ENCODE results near the gene APOL3.
"Not testable (repeated sequence)": the region's sequence is repeated elsewhere in the genome, so short reads cannot be mapped to it uniquely, and the experiment has no call there.

The APOL3 gene

GRCh38 chr22:36123673-36124630, 36.6 kb downstream of the APOL3 start:
- Histone ChIP-seq H3K9me3 (ENCODE audit: control insufficient read depth, low read length) (no peaks in the 10 kb centered on the region), H3K4me3 (ENCODE audit: insufficient read depth, low read depth, low read length, poor library complexity, severe bottlenecking) (no peak overlapping the region), H3K27me3 (replicated peaks; ENCODE audit: control insufficient read depth, insufficient read depth, low read length, poor library complexity, severe bottlenecking) (no peaks in the 10 kb centered on the region), H3K4me1 (ENCODE audit: control insufficient read depth, insufficient read depth, low read length, poor library complexity, severe bottlenecking) (no peaks in the 10 kb centered on the region), H3K36me3 (ENCODE audit: control insufficient read depth, insufficient read depth, low read length) (no peaks in the 10 kb centered on the region), H3K27ac (ENCODE audit: insufficient read depth, low read length, poor library complexity, severe bottlenecking) (no peak overlapping the region)
- peak; percentile 83 to 87 (median 84) for DNase-seq

DNA sequence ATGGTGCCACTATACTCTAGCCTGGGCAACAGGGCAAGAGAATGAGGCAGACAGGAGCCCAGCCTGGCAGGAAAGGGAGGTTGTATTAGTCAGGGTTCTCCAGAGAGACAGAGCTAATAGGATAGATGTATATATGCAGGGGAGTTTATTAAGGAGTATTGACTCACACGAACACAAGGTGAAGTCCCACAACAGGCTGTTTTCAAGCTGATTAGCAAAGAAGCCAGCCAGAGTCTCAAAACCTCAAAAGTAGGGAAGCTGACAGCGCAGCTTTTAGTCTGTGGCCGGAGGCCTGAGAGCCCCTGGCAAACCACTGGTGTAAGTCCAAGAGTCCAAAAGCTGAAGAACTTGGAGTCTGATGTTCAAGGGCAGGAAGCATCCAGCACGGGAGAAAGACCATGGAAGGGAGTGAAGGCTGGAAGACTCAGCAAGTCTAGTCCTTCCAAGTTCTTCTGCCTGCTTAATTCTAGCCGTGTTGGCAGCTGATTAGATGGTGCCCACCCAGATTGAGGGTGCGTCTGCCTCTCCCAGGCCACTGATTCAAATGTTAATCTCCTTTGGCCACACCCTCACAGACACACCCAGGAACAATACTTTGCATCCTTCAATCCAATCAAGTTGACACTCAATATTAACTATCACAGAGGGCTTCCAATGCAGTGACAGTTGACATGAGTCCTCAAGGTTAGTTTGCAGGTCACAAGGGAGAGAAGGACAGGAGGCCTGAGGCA, 39.8 kb downstream of the APOL3 start:
- H3K4me3 ChIP-seq (ENCODE audit: insufficient read depth, low read depth, low read length, poor library complexity, severe bottlenecking); H3K27me3 ChIP-seq (replicated peaks; ENCODE audit: control insufficient read depth, insufficient read depth, low read length, poor library complexity, severe bottlenecking); DNase-seq; H3K4me1 ChIP-seq (ENCODE audit: control insufficient read depth, insufficient read depth, low read length, poor library complexity, severe bottlenecking); H3K27ac ChIP-seq (ENCODE audit: insufficient read depth, low read length, poor library complexity, severe bottlenecking); H3K36me3 ChIP-seq (ENCODE audit: control insufficient read depth, insufficient read depth, low read length); H3K9me3 ChIP-seq (ENCODE audit: control insufficient read depth, low read length): not testable (repeated sequence)

GRCh38 chr22:36117053-36117554, 43.5 kb downstream of the APOL3 start:
- DNase-seq: no peak
- Histone ChIP-seq H3K9me3 (ENCODE audit: control insufficient read depth, low read length) (no peaks in the 10 kb centered on the region), H3K36me3 (ENCODE audit: control insufficient read depth, insufficient read depth, low read length) (no peaks in the 10 kb centered on the region), H3K4me3 (ENCODE audit: insufficient read depth, low read depth, low read length, poor library complexity, severe bottlenecking) (no peak overlapping the region), H3K27ac (ENCODE audit: insufficient read depth, low read length, poor library complexity, severe bottlenecking) (no peak overlapping the region), H3K27me3 (replicated peaks; ENCODE audit: control insufficient read depth, insufficient read depth, low read length, poor library complexity, severe bottlenecking) (no peaks in the 10 kb centered on the region), H3K4me1 (ENCODE audit: control insufficient read depth, insufficient read depth, low read length, poor library complexity, severe bottlenecking) (no peaks in the 10 kb centered on the region)

GRCh38 chr22:36116127-36116526, 44.4 kb downstream of the APOL3 start:
- Histone ChIP-seq H3K27me3 (replicated peaks; ENCODE audit: control insufficient read depth, insufficient read depth, low read length, poor library complexity, severe bottlenecking) (no peaks in the 10 kb centered on the region), H3K4me1 (ENCODE audit: control insufficient read depth, insufficient read depth, low read length, poor library complexity, severe bottlenecking) (no peaks in the 10 kb centered on the region), H3K9me3 (ENCODE audit: control insufficient read depth, low read length) (no peaks in the 10 kb centered on the region), H3K27ac (ENCODE audit: insufficient read depth, low read length, poor library complexity, severe bottlenecking) (no peak overlapping the region), H3K36me3 (ENCODE audit: control insufficient read depth, insufficient read depth, low read length) (no peaks in the 10 kb centered on the region), H3K4me3 (ENCODE audit: insufficient read depth, low read depth, low read length, poor library complexity, severe bottlenecking) (no peak overlapping the region)
- DNase-seq: no peak

DNA sequence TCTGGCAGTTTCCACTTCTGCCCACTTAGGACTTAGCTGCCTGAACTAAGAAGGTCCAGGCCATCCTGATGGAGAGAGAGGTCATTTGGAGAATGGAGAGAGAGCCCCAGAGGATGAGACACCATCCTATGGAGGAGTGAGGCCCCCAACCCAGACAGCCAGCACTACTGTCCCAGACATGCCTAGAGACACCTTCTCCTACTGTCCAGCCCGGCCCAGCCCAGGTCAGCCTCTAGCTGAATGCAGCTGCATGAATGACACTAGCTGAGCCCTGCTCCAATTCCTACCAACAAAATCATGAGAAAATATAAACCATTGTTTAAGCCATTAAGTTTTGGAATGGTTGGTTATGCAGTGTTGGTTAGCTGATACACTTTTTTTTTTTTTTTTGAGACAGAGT, 47.4 kb downstream of the APOL3 start:
- Histone ChIP-seq H3K4me3 (ENCODE audit: insufficient read depth, low read depth, low read length, poor library complexity, severe bottlenecking) (no peak overlapping the region), H3K36me3 (ENCODE audit: control insufficient read depth, insufficient read depth, low read length) (no peaks in the 10 kb centered on the region), H3K9me3 (ENCODE audit: control insufficient read depth, low read length) (no peaks in the 10 kb centered on the region), H3K27ac (ENCODE audit: insufficient read depth, low read length, poor library complexity, severe bottlenecking) (no peak overlapping the region), H3K4me1 (ENCODE audit: control insufficient read depth, insufficient read depth, low read length, poor library complexity, severe bottlenecking) (no peaks in the 10 kb centered on the region), H3K27me3 (replicated peaks; ENCODE audit: control insufficient read depth, insufficient read depth, low read length, poor library complexity, severe bottlenecking) (no peaks in the 10 kb centered on the region)
- no peak for DNase-seq

- H3K36me3 ChIP-seq (ENCODE audit: control insufficient read depth, insufficient read depth, low read length): no peaks in the 10 kb centered on the region
- H3K4me1 ChIP-seq (ENCODE audit: control insufficient read depth, insufficient read depth, low read length, poor library complexity, severe bottlenecking): no peaks in the 10 kb centered on the region
Observed at GRCh38 chr22:36111316-36111715, 49.2 kb downstream of the APOL3 start.

GRCh38 chr22:36110306-36110881, 50.2 kb downstream of the APOL3 start:
- DNase-seq: no peak
- no peaks in the 10 kb centered on the region for H3K27me3 ChIP-seq (replicated peaks; ENCODE audit: control insufficient read depth, insufficient read depth, low read length, poor library complexity, severe bottlenecking)
- no peaks in the 10 kb centered on the region for H3K36me3 ChIP-seq (ENCODE audit: control insufficient read depth, insufficient read depth, low read length)
- no peak overlapping the region for H3K27ac ChIP-seq (ENCODE audit: insufficient read depth, low read length, poor library complexity, severe bottlenecking)
- no peaks in the 10 kb centered on the region for H3K9me3 ChIP-seq (ENCODE audit: control insufficient read depth, low read length)
- no peaks in the 10 kb centered on the region for H3K4me1 ChIP-seq (ENCODE audit: control insufficient read depth, insufficient read depth, low read length, poor library complexity, severe bottlenecking)
- H3K4me3 ChIP-seq (ENCODE audit: insufficient read depth, low read depth, low read length, poor library complexity, severe bottlenecking): no peak overlapping the region

More at GRCh38 chr22:36111316-36111715, 49.2 kb downstream of the APOL3 start:
- Histone ChIP-seq H3K27me3 (replicated peaks; ENCODE audit: control insufficient read depth, insufficient read depth, low read length, poor library complexity, severe bottlenecking) (no peaks in the 10 kb centered on the region), H3K9me3 (ENCODE audit: control insufficient read depth, low read length) (no peaks in the 10 kb centered on the region), H3K27ac (ENCODE audit: insufficient read depth, low read length, poor library complexity, severe bottlenecking) (no peak overlapping the region), H3K4me3 (ENCODE audit: insufficient read depth, low read depth, low read length, poor library complexity, severe bottlenecking) (no peak overlapping the region)
- no peak for DNase-seq

DNA sequence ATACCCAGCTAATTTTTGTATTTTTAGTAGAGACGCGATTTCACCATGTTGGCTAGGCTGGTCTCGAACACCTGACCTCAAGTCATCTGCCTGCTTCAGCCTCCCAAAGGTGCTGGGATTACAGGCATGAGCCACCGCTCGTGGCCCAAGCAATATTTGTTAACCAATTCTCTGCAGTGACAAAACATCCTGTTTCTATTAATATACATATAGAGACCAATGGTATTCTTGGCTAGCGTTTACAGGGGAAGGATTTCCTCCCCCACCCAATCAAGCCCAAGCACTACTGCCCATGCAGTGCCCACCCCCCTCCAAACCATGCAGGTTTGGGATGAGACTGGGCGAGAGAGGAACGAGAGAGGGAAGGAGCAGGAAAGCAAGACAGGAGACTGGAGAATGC, 53.1 kb downstream of the APOL3 start:
- Histone ChIP-seq H3K4me3 (ENCODE audit: insufficient read depth, low read depth, low read length, poor library complexity, severe bottlenecking) (no peak overlapping the region), H3K4me1 (ENCODE audit: control insufficient read depth, insufficient read depth, low read length, poor library complexity, severe bottlenecking) (no peaks in the 10 kb centered on the region), H3K27ac (ENCODE audit: insufficient read depth, low read length, poor library complexity, severe bottlenecking) (no peak overlapping the region), H3K27me3 (replicated peaks; ENCODE audit: control insufficient read depth, insufficient read depth, low read length, poor library complexity, severe bottlenecking) (no peaks in the 10 kb centered on the region), H3K36me3 (ENCODE audit: control insufficient read depth, insufficient read depth, low read length) (no peaks in the 10 kb centered on the region), H3K9me3 (ENCODE audit: control insufficient read depth, low read length) (no peaks in the 10 kb centered on the region)
- DNase-seq: no peak

DNA sequence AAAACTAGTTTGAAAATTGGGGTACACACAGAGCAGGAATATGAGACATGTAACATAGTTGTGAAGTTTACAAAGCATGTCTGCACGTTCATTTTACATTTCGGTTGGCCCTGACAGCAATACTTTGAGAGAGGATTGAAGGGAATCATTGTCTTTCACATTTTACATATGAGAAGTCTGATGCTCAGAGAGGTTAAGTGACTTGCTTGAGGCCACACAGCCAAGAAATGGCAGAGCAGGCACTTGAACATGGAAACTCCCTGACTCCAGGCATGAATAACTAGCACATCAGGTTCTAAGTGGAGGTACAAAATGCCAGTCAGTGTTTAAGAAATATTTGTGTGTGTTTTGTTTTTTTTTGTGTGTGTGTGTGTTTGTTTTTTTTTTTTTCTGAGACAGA, 53.6 kb downstream of the APOL3 start:
- DNase-seq: no peak
- H3K9me3 ChIP-seq (ENCODE audit: control insufficient read depth, low read length): no peaks in the 10 kb centered on the region
- H3K36me3 ChIP-seq (ENCODE audit: control insufficient read depth, insufficient read depth, low read length): no peaks in the 10 kb centered on the region
- H3K4me3 ChIP-seq (ENCODE audit: insufficient read depth, low read depth, low read length, poor library complexity, severe bottlenecking): no peak overlapping the region
- no peaks in the 10 kb centered on the region for H3K4me1 ChIP-seq (ENCODE audit: control insufficient read depth, insufficient read depth, low read length, poor library complexity, severe bottlenecking)
- no peaks in the 10 kb centered on the region for H3K27me3 ChIP-seq (replicated peaks; ENCODE audit: control insufficient read depth, insufficient read depth, low read length, poor library complexity, severe bottlenecking)
- no peak overlapping the region for H3K27ac ChIP-seq (ENCODE audit: insufficient read depth, low read length, poor library complexity, severe bottlenecking)

Measured in effector memory CD4-positive, alpha-beta T cell (primary cell).